Duodenal mucosa (tissue), 2 donors: Measurements from ENCODE around the gene INSC.

Source experiments
- H3K27ac ChIP-seq: one replicate; pipeline ENCODE4 v1.7.0; 2013; ENCODE audit warnings: low read depth, low read length
- H3K27me3 ChIP-seq, 2 donors: one replicate each; pipeline ENCODE4 v1.7.0; 2013; ENCODE audit warnings: low read length in 2 of 2, control low read depth in 1 of 2; ENCODE audit not compliant: insufficient read depth in 2 of 2, control insufficient read depth in 1 of 2
- H3K36me3 ChIP-seq, 2 donors: one replicate each; pipeline ENCODE4 v1.7.0; 2013; ENCODE audit warnings: low read length in 2 of 2, control low read depth in 1 of 2; ENCODE audit not compliant: insufficient read depth in 2 of 2, control insufficient read depth in 1 of 2
- H3K4me1 ChIP-seq, 2 donors: one replicate each; pipeline ENCODE4 v1.7.0; 2013; ENCODE audit warnings: low read length in 2 of 2, control low read depth in 1 of 2; ENCODE audit not compliant: insufficient read depth in 2 of 2, control insufficient read depth in 1 of 2
- H3K4me3 ChIP-seq, 2 donors: one replicate each; pipeline ENCODE4 v1.7.0; 2013; ENCODE audit warnings: low read length in 2 of 2, low read depth in 1 of 2
- H3K9ac ChIP-seq, 2 donors: one replicate each; pipeline ENCODE4 v1.7.0; 2013; ENCODE audit warnings: low read length in 2 of 2, low read depth in 1 of 2
- H3K9me3 ChIP-seq, 2 donors: one replicate each; pipeline ENCODE4 v1.7.0; 2013; ENCODE audit warnings: low read length in 2 of 2, control low read depth in 1 of 2; ENCODE audit not compliant: control insufficient read depth in 1 of 2

Gene INSC

DNA sequence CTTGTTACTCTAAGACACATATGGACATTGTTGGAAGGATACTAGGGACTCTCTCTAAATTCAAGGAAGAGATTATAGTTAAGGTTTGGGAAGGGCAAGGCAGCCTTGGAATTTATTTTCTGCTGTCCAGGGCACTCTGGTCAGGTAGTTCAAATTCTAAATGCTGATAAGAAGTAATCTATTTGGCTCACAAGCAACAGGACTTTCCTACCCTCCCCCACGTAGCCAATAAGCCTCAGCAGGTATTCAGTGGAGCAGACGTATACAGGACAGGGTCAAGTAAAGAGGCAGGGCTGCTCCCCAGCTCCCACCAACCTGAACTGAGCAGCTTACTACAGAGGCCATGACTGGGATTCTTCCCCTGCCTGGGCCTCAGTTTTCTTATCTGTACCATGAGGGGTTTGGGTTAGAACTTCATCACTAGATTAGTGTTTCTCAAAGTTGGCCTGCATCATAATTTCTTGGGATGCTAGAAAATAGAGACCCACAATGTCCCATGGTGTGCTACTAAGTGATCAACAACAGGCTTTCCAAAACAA, 6.1 kb upstream of the INSC start:
- Histone ChIP-seq H3K9ac (no peak overlapping the region), H3K4me3 (no peak overlapping the region), H3K4me1 (peaks cover 4 to 7% of the 10 kb centered on the region in 2 donors), H3K27ac (no peak overlapping the region), H3K36me3 (no peaks in the 10 kb centered on the region), H3K27me3 (no peaks in the 10 kb centered on the region), H3K9me3 (no peaks in the 10 kb centered on the region)

DNA sequence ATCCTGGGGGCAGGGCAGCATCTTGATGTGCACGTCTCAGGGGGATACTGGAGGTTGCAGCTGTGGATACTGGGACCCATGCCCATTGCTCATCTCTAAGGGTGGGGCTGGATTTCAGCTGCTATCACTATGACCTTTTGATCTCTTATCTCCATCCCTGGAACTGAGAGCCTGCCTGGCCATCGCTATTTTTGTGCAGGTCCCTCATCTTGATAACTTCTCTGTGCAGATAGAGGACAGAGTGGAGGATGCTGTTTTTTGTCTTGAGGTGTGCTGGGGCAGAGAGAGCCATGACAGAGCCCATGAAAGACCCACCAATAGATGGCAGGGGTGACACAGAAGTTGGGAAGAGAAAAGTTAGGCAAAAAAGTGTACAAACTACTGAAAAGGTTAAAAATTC, 5.1 kb upstream of the INSC start:
- Histone ChIP-seq H3K36me3 (no peaks in the 10 kb centered on the region), H3K9ac (no peak overlapping the region), H3K4me3 (no peak overlapping the region), H3K27me3 (no peaks in the 10 kb centered on the region), H3K27ac (no peak overlapping the region), H3K9me3 (no peaks in the 10 kb centered on the region), H3K4me1 (peaks cover 4 to 7% of the 10 kb centered on the region in 2 donors)

DNA sequence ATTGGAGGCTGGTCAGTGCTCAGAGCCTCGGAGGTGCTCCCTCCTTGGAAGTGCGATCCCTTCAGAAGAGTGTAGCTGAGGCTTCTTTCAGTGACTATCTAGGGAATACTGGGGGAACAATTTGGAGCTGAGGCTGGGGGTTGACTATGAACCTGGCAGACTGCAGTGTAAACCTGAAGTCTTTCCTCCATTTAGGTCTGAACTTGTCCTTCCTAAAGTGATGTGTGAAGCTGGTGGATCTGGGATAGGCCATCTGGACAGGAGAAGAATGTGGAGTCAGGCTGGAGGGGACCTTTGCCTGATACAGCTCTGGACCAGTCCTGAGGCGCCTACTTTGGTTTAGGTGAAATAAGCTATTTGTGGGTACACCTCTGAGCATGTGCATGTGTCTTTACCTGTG, 3.5 kb upstream of the INSC start:
- H3K9ac ChIP-seq = no peak overlapping the region
- H3K9me3 ChIP-seq = no peaks in the 10 kb centered on the region
- peaks cover 14% of the 10 kb centered on the region in 2 donors for H3K27me3 ChIP-seq
- H3K4me3 ChIP-seq = no peak overlapping the region
- H3K27ac ChIP-seq = no peak overlapping the region
- peaks cover 4 to 10% of the 10 kb centered on the region in 2 donors for H3K4me1 ChIP-seq
- H3K36me3 ChIP-seq = no peaks in the 10 kb centered on the region

DNA sequence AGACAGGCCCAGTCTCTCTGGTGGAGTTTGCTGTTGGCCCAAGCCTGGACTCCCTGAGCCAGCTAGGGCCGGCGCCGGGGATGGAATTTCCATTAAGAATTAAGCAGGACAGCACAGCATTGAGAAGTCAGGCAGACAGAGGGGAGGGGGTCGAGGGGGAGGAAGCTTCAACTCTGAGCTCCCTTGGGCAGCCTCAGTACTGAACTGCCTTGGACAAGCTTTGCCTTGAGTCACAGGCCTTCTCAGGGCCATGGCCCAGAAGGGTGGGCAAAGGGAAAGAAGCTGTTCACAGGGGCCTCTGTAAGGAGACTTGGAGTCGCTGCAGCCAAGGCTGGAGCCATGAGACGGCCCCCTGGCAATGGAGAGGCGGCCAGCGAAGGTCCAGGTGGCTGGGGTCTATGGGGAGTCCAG, 2.6 kb upstream of the INSC start:
- Histone ChIP-seq H3K27ac (no peak overlapping the region), H3K36me3 (no peaks in the 10 kb centered on the region), H3K9me3 (no peaks in the 10 kb centered on the region), H3K4me1 (peaks cover 4 to 10% of the 10 kb centered on the region in 2 donors), H3K4me3 (no peak overlapping the region), H3K27me3 (peaks cover 14 to 15% of the 10 kb centered on the region in 2 donors), H3K9ac (no peak overlapping the region)

DNA sequence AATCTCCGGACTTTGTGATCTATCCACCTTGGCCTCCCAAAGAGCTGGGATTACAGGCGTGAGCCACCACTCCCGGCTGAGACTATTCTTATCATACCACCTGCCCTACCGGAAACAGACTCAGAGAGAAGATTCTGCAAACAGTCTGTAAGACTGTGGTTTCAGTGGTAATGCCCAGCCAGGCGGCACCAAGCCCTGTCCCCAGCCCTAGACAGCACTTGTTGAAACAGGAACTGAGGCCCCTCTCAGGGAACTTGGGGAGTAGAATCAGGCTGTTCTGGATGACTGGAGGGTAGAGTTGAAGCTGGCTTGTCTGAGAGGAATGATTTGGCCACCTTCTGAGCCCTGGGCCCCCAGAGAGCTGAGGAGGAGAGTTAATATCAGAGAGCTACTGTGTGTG, 1.3 kb upstream of the INSC start:
- Histone ChIP-seq H3K9ac (no peak overlapping the region), H3K9me3 (no peaks in the 10 kb centered on the region), H3K36me3 (no peaks in the 10 kb centered on the region), H3K4me3 (no peak overlapping the region), H3K4me1 (peaks cover 0 to 4% of the 10 kb centered on the region in 2 donors), H3K27me3 (peaks cover 14 to 15% of the 10 kb centered on the region in 2 donors), H3K27ac (no peak overlapping the region)

DNA sequence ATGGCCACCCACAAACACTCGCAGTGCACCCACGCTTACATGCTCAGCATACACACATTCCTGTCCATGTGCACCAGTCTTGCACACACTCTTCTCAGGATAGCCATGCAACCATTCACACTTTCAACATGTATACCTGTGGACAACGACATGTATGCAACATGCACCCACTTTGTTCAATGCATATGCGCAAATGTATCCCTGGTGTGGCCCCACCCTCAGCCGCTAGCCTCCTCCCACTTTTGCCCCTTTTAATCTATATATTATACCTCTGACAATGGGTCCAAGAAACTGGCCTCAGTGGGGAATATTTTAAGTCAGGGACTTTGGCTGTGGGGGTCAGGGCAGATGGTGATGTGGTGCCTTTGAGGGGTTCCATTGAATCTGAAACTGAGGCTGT, 963 bp downstream of the INSC start:
- Histone ChIP-seq H3K27ac (no peak overlapping the region), H3K36me3 (no peaks in the 10 kb centered on the region), H3K9ac (no peak overlapping the region), H3K4me1 (peaks cover 0 to 4% of the 10 kb centered on the region in 2 donors), H3K27me3 (peaks cover 14 to 17% of the 10 kb centered on the region in 2 donors), H3K9me3 (no peaks in the 10 kb centered on the region), H3K4me3 (peak overlapping the region; percentile 3 to 43)

DNA sequence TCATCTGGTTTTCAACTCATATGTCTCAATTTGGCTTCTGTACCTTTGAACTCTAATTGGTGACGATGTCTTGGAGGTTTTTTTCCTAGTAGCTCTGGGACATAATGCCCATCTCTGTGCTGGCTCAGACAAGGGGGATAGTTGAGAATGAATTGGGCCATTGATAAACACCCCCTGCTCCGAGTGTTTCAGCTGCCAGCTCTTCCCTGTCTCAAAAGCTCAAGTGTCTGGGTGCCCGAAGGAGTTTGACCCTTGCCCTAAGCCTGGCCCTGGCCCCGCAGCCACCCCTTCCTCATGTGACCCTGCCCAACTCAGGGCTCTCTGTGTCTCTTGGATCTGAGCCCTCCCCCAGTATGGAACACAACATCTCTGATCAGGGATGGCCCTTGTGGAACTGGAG, 3.0 kb downstream of the INSC start:
- no peak overlapping the region for H3K27ac ChIP-seq
- peaks cover 17 to 20% of the 10 kb centered on the region in 2 donors for H3K27me3 ChIP-seq
- H3K9ac ChIP-seq = no peak overlapping the region
- H3K4me3 ChIP-seq = no peak overlapping the region
- no peaks in the 10 kb centered on the region for H3K36me3 ChIP-seq
- H3K9me3 ChIP-seq = no peaks in the 10 kb centered on the region
- H3K4me1 ChIP-seq = peaks cover 0 to 4% of the 10 kb centered on the region in 2 donors

DNA sequence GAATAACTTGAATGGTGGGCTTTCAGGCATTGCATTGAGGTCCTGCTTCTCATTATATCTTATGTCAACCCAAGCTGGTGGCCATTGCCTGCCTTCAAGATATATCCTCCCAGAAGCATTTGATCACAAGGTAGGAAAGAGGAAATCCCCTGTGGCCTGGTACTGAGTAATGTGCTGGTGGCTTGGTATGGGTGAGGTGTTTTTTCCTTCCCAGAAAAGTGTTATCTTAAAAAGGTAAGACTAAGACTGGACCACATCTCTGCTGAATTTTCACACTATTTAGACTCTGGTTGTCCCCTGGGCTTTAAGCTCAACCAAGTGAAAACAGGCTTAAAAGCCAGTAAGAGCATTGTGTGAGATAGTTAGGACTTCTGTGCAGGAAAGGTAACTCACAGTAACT, 3.7 kb downstream of the INSC start:
- peaks cover 19 to 22% of the 10 kb centered on the region in 2 donors for H3K27me3 ChIP-seq
- H3K4me3 ChIP-seq = no peak overlapping the region
- H3K9me3 ChIP-seq = no peaks in the 10 kb centered on the region
- peaks cover 0 to 4% of the 10 kb centered on the region in 2 donors for H3K4me1 ChIP-seq
- no peak overlapping the region for H3K9ac ChIP-seq
- no peaks in the 10 kb centered on the region for H3K36me3 ChIP-seq
- H3K27ac ChIP-seq = no peak overlapping the region

DNA sequence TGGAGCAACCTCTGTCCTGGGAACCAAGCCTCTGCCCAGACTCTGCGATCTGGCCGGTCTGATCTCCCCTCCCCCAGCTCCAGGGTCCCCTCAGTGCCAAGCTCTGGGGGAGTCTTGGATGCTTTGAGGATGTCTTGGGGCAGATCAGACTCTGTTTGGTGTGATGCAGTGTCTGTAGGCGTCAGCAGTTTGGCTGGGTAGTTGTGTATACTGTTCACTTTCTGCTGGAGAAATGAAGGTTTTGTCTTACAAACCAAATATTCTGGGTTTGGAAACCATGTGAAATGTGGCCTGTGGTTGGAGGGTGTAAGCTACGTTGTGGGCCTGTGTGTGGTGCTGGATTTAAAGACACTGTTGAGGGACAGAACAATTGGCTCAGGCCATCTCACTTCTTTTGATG, 4.6 kb downstream of the INSC start:
- H3K27me3 ChIP-seq = peaks cover 19 to 22% of the 10 kb centered on the region in 2 donors

DNA sequence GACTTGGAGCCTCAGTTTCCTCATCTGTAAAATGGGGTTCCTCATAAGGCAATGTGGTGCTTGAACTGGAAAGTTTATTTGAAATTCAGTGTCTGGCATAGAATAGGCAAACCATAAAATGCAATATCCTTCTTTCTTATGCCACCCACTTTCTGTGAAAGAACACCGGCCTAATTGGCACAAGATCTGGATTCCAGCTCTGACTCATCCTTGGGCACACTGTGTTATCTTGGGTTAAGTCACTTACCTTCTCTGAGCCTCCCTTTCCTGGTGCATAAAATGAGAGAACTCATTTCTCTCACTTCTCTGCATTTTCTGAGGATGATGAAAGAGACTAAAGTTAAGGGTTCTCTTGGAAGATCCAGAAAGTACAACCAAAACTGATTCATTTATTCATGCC, 5.1 kb downstream of the INSC start:
- H3K36me3 ChIP-seq = no peaks in the 10 kb centered on the region
- peaks cover 18 to 22% of the 10 kb centered on the region in 2 donors for H3K27me3 ChIP-seq
- H3K4me3 ChIP-seq = no peak overlapping the region
- no peak overlapping the region for H3K9ac ChIP-seq
- no peak overlapping the region for H3K27ac ChIP-seq
- H3K9me3 ChIP-seq = no peaks in the 10 kb centered on the region
- H3K4me1 ChIP-seq = peaks cover 0 to 4% of the 10 kb centered on the region in 2 donors

More for the DNA sequence above, 4.6 kb downstream of the INSC start:
- Histone ChIP-seq H3K27ac (no peak overlapping the region), H3K9me3 (no peaks in the 10 kb centered on the region), H3K36me3 (no peaks in the 10 kb centered on the region), H3K9ac (no peak overlapping the region), H3K4me3 (no peak overlapping the region), H3K4me1 (peaks cover 0 to 4% of the 10 kb centered on the region in 2 donors)

DNA sequence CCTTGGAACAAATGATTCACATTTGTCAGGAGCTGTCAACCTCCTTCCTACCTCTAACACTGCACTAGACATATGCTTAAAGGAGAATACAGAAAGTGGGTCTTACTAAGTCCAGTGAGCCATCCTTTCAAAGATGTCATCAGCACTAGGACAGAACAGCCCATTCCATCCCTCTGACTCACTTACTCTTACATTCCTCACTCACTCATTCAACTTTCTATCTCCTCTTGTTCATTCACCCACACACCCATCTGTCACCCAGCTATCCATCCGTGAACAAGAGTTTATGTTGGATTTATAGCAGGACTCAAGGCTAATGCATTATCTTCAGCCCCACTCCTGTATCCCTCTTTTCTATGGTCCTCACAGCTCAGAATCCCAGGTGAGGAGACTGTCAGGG, 9.1 kb downstream of the INSC start:
- H3K27me3 ChIP-seq = peaks cover 4 to 8% of the 10 kb centered on the region in 2 donors
- H3K4me3 ChIP-seq = no peak overlapping the region
- H3K9me3 ChIP-seq = no peaks in the 10 kb centered on the region
- H3K9ac ChIP-seq = no peak overlapping the region
- no peaks in the 10 kb centered on the region for H3K36me3 ChIP-seq
- H3K4me1 ChIP-seq = no peaks in the 10 kb centered on the region
- H3K27ac ChIP-seq = no peak overlapping the region
